GM12875 (cell line): Measurements from ENCODE around the gene KRT71.

Experiments used
- H3K4me3 ChIP-seq: one replicate; pipeline ENCODE4 v1.5.1; 2011; ENCODE audit warnings: low read depth, low read length, control low read depth
- CTCF ChIP-seq: IDR thresholded peaks from 2 replicates; pipeline ENCODE4 v1.5.1; 2011; ENCODE audit warnings: low read depth, mild to moderate bottlenecking, control low read depth, inconsistent platforms, low read length, moderate library complexity, borderline replicate concordance; ENCODE audit not compliant: insufficient read depth

Gene KRT71

GRCh38 chr12:52522346-52523011, 30.5 kb downstream of the KRT71 start:
- no peak for TF ChIP-seq CTCF
- H3K4me3 ChIP-seq = no peak overlapping the region

- TF ChIP-seq CTCF = no peak
These were observed 31.2 kb downstream of the KRT71 start for GRCh38 chr12:52521568-52522266.

GRCh38 chr12:52521175-52521567, 31.8 kb downstream of the KRT71 start:
- no peak overlapping the region for H3K4me3 ChIP-seq
- TF ChIP-seq CTCF = no peak

More at GRCh38 chr12:52521568-52522266, 31.2 kb downstream of the KRT71 start:
- no peak overlapping the region for H3K4me3 ChIP-seq

- no peak within 1 kb of the TSS for H3K4me3 ChIP-seq
- no peak for TF ChIP-seq CTCF
These were observed 32.9 kb downstream of the KRT71 start, which contains the start of gene KRT5 for GRCh38 chr12:52519826-52520662. KRT5 (minus strand) TSS chr12:52520394; CDS start chr12:52520296, 98 bp downstream.

GRCh38 chr12:52519387-52519703, 33.6 kb downstream of the KRT71 start:
- no peak overlapping the region for H3K4me3 ChIP-seq
- no peak for TF ChIP-seq CTCF

- no peak overlapping the region for H3K4me3 ChIP-seq
- no peak for TF ChIP-seq CTCF
These were observed 34.2 kb downstream of the KRT71 start for GRCh38 chr12:52518574-52519386.
